ENCODE measurements around the gene DHX16. TPM values are rescaled to one million over a fixed set of nuclear protein-coding genes. Genes with fewer than 3 reads are reported as not detected.

DHX16 gene
- total RNA-seq, 1 donor from 2014 or later, result 24.8 TPM

- no peak for TF ChIP-seq CTCF (IDR thresholded peaks at IDR 0.05)
- no peak for TF ChIP-seq POLR2AphosphoS5 (IDR thresholded peaks at IDR 0.05; ENCODE audit: insufficient read depth in 1 of 2, low read depth in 1 of 2)
- no peak for TF ChIP-seq POLR2A (IDR thresholded peaks at IDR 0.05)
- H3K4me1 ChIP-seq, result no peaks in the 10 kb centered on the region
- H3K27ac ChIP-seq, result no peak overlapping the region
- peaks cover 0 to 61% of the 10 kb centered on the region in 2 donors for H3K36me3 ChIP-seq
- no peak overlapping the region for H3K4me3 ChIP-seq
- DNase-seq (ENCODE audit: extremely low spot score in 2 of 2), result no peak
- intact Hi-C loops (cut with DNase I), result no loop called here
- no peaks in the 10 kb centered on the region for H3K9me3 ChIP-seq
- no peaks in the 10 kb centered on the region for H3K27me3 ChIP-seq
These were observed 36.5 kb upstream of the DHX16 start for GRCh38 chr6:30709101-30709868.

GRCh38 chr6:30707281-30707850, 34.6 kb upstream of the DHX16 start:
- H3K36me3 ChIP-seq, result peaks cover 0 to 49% of the 10 kb centered on the region in 2 donors
- TF ChIP-seq CTCF (IDR thresholded peaks at IDR 0.05) (no peak), POLR2A (IDR thresholded peaks at IDR 0.05) (no peak), POLR2AphosphoS5 (IDR thresholded peaks at IDR 0.05; ENCODE audit: insufficient read depth in 1 of 2, low read depth in 1 of 2) (no peak)
- no peaks in the 10 kb centered on the region for H3K4me1 ChIP-seq
- DNase-seq (ENCODE audit: extremely low spot score in 2 of 2), result no peak
- no peaks in the 10 kb centered on the region for H3K9me3 ChIP-seq
- intact Hi-C loops (cut with DNase I), result no loop called here
- no peak overlapping the region for H3K27ac ChIP-seq
- H3K4me3 ChIP-seq, result no peak overlapping the region
- no peaks in the 10 kb centered on the region for H3K27me3 ChIP-seq

GRCh38 chr6:30705620-30706019, 32.8 kb upstream of the DHX16 start:
- DNase-seq (ENCODE audit: extremely low spot score in 2 of 2), result no peak
- H3K36me3 ChIP-seq, result peaks cover 0 to 32% of the 10 kb centered on the region in 2 donors
- H3K9me3 ChIP-seq, result no peaks in the 10 kb centered on the region
- no peak overlapping the region for H3K27ac ChIP-seq
- H3K4me1 ChIP-seq, result no peaks in the 10 kb centered on the region
- TF ChIP-seq CTCF (IDR thresholded peaks at IDR 0.05) (no peak), POLR2A (IDR thresholded peaks at IDR 0.05) (no peak)
- H3K4me3 ChIP-seq, result no peak overlapping the region
- intact Hi-C loops (cut with DNase I), result no loop called here
- H3K27me3 ChIP-seq, result no peaks in the 10 kb centered on the region

- Histone ChIP-seq H3K4me1 (no peaks in the 10 kb centered on the region), H3K27ac (no peak overlapping the region), H3K27me3 (no peaks in the 10 kb centered on the region), H3K9me3 (no peaks in the 10 kb centered on the region), H3K4me3 (no peak overlapping the region), H3K36me3 (peaks cover 0 to 25% of the 10 kb centered on the region in 2 donors)
- no peak for DNase-seq (ENCODE audit: extremely low spot score in 2 of 2)
- TF ChIP-seq POLR2AphosphoS5 (IDR thresholded peaks at IDR 0.05; ENCODE audit: insufficient read depth in 1 of 2, low read depth in 1 of 2) (no peak), CTCF (IDR thresholded peaks at IDR 0.05) (no peak), POLR2A (IDR thresholded peaks at IDR 0.05) (no peak)
- intact Hi-C loops (cut with DNase I), result no loop called here
These were observed 31.0 kb upstream of the DHX16 start for GRCh38 chr6:30703821-30704220.

GRCh38 chr6:30703011-30703410, 30.2 kb upstream of the DHX16 start:
- peaks cover 0 to 23% of the 10 kb centered on the region in 2 donors for H3K36me3 ChIP-seq
- H3K9me3 ChIP-seq, result no peaks in the 10 kb centered on the region
- H3K27me3 ChIP-seq, result no peaks in the 10 kb centered on the region
- no peak overlapping the region for H3K27ac ChIP-seq
- no peaks in the 10 kb centered on the region for H3K4me1 ChIP-seq
- no peak for TF ChIP-seq POLR2AphosphoS5 (IDR thresholded peaks at IDR 0.05; ENCODE audit: insufficient read depth in 1 of 2, low read depth in 1 of 2)
- no peak for TF ChIP-seq CTCF (IDR thresholded peaks at IDR 0.05)
- TF ChIP-seq POLR2A (IDR thresholded peaks at IDR 0.05), result no peak
- intact Hi-C loops (cut with DNase I), result no loop called here
- DNase-seq (ENCODE audit: extremely low spot score in 2 of 2), result no peak
- no peak overlapping the region for H3K4me3 ChIP-seq

Measured in vagina (tissue), 2 donors.